Effector memory CD8-positive, alpha-beta T cell (primary cell): ENCODE measurements around the gene DYRK1B.
"Not testable (repeated sequence)": the region's sequence is repeated elsewhere in the genome, so short reads cannot be mapped to it uniquely, and the experiment has no call there.

ENCODE experiments used
- ATAC-seq: fragments of 150-1000 bp; cut with Tn5 transposase; replicated peaks from 2 replicates; pipeline ENCODE4 v1.10.0; 2021; ENCODE audit warnings: mild to moderate bottlenecking, moderate library complexity
- DNase-seq, 3 experiments: peaks; one replicate each; pipeline ENCODE4 v3.0.0; 2021
- H3K27ac Mint-ChIP-seq, 2 donors: one replicate each; pipeline ENCODE4 v1.8.0; 2022; ENCODE audit warnings: mild to moderate bottlenecking in 2 of 2, mixed read lengths in 2 of 2, moderate library complexity in 2 of 2
- H3K27me3 Mint-ChIP-seq, 2 donors: one replicate each; pipeline ENCODE4 v1.8.0; 2022; ENCODE audit warnings: mixed read lengths in 2 of 2
- H3K36me3 Mint-ChIP-seq: one replicate; pipeline ENCODE4 v1.8.0; 2022; ENCODE audit warnings: mild to moderate bottlenecking, moderate library complexity, mixed read lengths; ENCODE audit not compliant: insufficient read depth
- H3K4me1 Mint-ChIP-seq, 2 donors: one replicate each; pipeline ENCODE4 v1.8.0; 2022; ENCODE audit warnings: low read depth in 2 of 2, mixed read lengths in 2 of 2
- H3K4me3 Mint-ChIP-seq, 2 donors: one replicate each; pipeline ENCODE4 v1.8.0; 2022; ENCODE audit warnings: mild to moderate bottlenecking in 2 of 2, mixed read lengths in 2 of 2, moderate library complexity in 2 of 2
- H3K9me3 Mint-ChIP-seq, 2 donors: one replicate each; pipeline ENCODE4 v1.8.0; 2022; ENCODE audit warnings: mixed read lengths in 2 of 2

The DYRK1B gene

DNA sequence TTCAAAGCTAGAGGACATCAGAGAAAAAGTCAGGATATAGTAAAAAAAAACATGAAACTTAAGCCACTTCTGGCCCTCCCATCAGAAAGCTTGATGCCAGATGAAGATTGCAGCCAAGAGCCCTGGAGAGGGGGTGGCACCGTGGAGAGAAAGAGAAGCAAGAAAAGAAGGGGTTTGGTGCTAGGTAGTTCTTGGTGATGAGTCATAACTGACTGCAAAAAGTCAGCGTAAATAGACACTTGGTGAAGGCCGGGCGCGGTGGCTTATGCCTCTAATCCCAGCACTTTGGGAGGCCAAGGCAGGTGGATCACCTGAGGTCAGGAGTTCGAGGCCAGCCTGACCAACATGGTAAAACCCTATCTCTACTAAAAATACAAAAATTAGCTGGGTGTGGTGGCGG, 25.3 kb downstream of the DYRK1B start:
- H3K27ac Mint-ChIP-seq, DNase-seq, H3K9me3 Mint-ChIP-seq, H3K4me1 Mint-ChIP-seq, H3K4me3 Mint-ChIP-seq, H3K36me3 Mint-ChIP-seq, ATAC-seq: not testable (repeated sequence)
- H3K27me3 Mint-ChIP-seq, result peaks cover 6 to 18% of the 10 kb centered on the region in 2 donors

DNA sequence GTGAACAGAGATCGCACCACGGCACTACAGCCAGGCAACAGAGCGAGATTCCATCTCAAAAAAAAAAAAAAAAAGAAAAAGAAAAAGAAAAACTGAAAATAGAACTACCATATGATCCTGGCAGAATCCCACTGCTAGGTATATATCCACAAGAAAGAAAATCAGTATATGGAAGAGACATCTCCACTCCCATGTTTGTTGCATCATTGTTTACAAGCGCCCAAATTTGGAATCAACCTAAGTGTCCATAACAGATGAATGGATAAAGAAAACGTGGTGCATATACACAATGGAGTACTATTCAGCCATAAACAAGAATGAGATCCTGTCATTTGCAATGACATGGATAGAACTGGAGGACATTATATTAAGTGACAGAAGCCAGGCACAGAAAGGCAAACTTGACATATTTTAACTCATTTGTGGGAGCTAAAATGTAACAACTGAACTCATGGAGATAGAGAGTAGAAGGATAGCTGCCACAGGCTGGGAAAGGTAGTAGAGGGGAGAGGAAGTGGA, 26.1 kb downstream of the DYRK1B start:
- H3K27me3 Mint-ChIP-seq, result peaks cover 8 to 24% of the 10 kb centered on the region in 2 donors
- H3K9me3 Mint-ChIP-seq, result no peaks in the 10 kb centered on the region
- no peaks in the 10 kb centered on the region for H3K4me1 Mint-ChIP-seq
- no peak for DNase-seq
- no peaks in the 10 kb centered on the region for H3K36me3 Mint-ChIP-seq
- H3K4me3 Mint-ChIP-seq, result no peak overlapping the region
- no peak for ATAC-seq
- no peak overlapping the region for H3K27ac Mint-ChIP-seq

DNA sequence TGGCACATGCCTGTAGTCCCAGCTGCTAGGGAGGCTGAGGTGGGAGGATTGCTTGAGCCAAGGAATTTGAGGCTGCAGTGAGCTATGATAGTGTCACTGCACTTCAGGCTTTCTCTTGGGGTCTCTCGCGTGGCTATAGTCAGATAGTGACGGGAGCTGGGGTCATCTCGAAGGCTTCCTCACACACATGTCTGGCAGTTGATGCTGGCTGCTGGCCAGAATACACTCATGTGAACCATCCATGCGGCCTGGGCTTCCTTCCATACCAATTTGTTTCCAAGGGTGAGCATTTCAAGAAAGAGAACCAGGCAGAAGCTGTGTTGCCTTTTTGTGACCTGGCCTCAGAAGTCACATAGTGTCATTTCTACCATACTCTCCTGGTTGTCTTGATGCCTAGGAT, 28.9 kb downstream of the DYRK1B start:
- H3K4me3 Mint-ChIP-seq, result no peak overlapping the region
- no peaks in the 10 kb centered on the region for H3K4me1 Mint-ChIP-seq
- no peaks in the 10 kb centered on the region for H3K36me3 Mint-ChIP-seq
- no peak overlapping the region for H3K27ac Mint-ChIP-seq
- H3K9me3 Mint-ChIP-seq, result no peaks in the 10 kb centered on the region
- no peak for DNase-seq
- no peak for ATAC-seq
- H3K27me3 Mint-ChIP-seq, result peaks cover 12 to 42% of the 10 kb centered on the region in 2 donors

DNA sequence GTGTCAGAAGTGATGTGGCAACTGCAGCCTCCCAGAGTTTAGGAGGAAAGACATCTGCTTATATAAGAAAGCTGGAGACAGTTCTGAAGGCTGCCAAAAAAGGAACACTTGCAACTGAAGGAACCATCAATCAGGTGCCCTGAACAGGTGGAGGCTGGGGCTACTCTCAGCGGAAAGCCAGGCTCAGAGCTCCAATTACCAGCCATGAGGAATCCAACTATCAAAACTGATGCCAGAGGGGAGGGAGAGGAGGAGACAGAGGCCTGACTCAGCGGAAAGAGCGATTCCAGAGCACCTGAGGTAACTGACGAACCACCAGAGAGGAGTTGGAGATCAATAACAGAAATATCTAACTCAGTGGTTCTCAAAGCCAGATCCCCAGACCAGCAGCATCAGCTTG, 31.0 kb downstream of the DYRK1B start:
- Mint-ChIP-seq H3K4me1 (no peaks in the 10 kb centered on the region), H3K9me3 (no peaks in the 10 kb centered on the region), H3K4me3 (no peak overlapping the region), H3K36me3 (no peaks in the 10 kb centered on the region), H3K27ac (no peak overlapping the region), H3K27me3 (peaks cover 12 to 42% of the 10 kb centered on the region in 2 donors)
- DNase-seq, result no peak
- ATAC-seq, result no peak

DNA sequence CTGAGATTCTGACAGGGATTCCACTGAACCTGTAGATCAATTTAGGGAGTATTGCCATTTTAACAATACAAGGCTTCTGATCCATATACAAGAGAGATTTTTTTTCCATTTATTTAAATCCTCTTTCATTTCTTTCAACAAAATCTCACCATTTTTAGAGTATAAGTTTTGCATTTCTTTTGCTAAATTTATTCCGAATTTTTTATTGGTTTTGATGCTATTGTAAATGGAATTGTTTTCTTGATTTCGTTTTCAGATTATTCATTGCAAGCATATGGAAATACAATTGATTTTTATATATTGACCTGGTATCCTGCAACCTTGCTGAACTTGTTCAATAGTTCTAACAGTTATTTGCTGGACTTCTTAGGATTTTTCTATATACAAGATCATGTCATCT, 36.9 kb downstream of the DYRK1B start:
- Mint-ChIP-seq H3K4me1 (peaks cover 5% of the 10 kb centered on the region in 2 donors), H3K4me3 (no peak overlapping the region), H3K27ac (no peak overlapping the region), H3K27me3 (peaks cover 0 to 17% of the 10 kb centered on the region in 2 donors), H3K36me3 (no peaks in the 10 kb centered on the region), H3K9me3 (no peaks in the 10 kb centered on the region)
- ATAC-seq (no peak), DNase-seq (no peak)

DNA sequence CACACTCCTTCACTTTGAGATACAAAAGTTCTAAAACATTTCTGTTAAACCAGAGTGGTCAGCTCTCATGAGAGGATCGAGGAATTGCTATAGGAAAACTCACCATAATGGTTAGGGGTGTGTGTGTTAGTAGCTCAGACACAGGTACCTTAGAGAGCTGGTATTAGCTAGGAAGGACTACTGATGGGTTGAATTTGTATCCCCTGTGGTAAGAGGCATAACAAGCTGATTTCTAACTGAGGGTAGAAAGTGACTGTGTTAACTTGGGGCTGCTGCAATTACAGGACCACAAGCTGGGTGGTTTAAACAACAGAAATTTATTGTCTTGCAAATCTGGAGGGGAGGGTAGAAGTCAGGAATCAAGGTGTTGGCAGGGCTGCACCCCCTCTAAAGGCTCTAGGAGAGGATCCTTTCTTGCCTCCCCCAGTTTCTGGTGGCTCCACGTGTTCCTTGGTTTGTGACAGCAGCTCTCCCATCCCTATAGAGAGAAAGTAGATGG, 37.9 kb downstream of the DYRK1B start:
- Mint-ChIP-seq H3K9me3 (no peaks in the 10 kb centered on the region), H3K4me3 (no peak overlapping the region), H3K27ac (no peak overlapping the region), H3K4me1 (peaks cover 5% of the 10 kb centered on the region in 2 donors), H3K36me3 (no peaks in the 10 kb centered on the region), H3K27me3 (peaks cover 0 to 13% of the 10 kb centered on the region in 2 donors)
- DNase-seq, result no peak
- no peak for ATAC-seq

DNA sequence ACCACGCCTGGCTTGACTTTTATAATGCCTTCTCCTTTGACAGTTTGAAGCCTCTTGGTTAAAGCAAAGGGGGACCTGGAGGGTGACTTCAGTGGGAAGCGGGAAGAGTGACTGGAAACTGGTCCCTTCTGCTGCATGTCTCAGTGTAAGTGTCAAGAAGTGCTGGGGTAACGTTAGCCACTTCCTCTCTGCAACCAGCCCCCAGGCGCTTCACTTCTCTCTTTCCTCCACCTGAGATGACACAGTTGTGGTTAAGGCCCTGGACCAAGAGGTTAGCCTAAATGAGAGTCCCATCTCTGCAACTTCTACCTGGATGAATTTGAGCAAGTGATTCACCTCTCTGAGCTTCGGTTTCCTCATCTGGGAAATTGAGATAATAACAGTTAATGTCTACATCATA, 39.0 kb downstream of the DYRK1B start:
- Mint-ChIP-seq H3K36me3 (no peaks in the 10 kb centered on the region), H3K4me1 (peaks cover 5% of the 10 kb centered on the region in 2 donors), H3K9me3 (no peaks in the 10 kb centered on the region), H3K27me3 (peaks cover 0 to 7% of the 10 kb centered on the region in 2 donors), H3K27ac (peak overlapping the region in 1 of 2 donors; percentile 44), H3K4me3 (peak overlapping the region in 1 of 2 donors; percentile 21)
- ATAC-seq (no peak), DNase-seq (no peak)

DNA sequence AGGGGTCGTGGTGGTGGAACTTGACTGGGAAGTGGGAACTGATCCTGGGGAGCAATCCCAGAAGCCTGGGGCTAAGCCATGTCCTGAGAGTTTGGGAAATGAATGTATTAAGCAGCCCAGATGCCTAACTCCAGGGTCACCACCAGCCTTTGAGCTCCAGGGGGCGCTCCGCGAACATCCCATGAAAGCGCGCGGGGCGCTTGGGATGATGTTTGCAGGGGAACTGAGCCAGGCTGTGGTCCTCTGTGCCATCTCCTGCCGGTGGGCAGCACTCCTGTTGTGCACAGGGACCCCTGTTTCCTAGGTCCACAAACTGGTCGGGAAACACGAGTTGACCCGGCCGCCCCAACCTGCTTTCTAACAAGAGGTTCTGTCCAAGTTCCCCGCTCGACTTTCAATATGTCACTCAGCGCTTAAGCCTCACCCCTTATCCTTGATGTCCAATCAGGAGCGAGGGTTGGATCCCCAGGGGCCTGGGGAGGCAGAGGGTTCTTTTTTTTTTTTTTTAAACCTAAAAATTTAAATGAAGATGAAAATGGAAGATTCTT, 40.9 kb downstream of the DYRK1B start:
- ATAC-seq (peak; percentile 93), DNase-seq (peak; percentile 62 to 77 (median 66))
- peaks cover 5 to 7% of the 10 kb centered on the region in 2 donors for H3K27me3 Mint-ChIP-seq
- H3K4me3 Mint-ChIP-seq, result peak overlapping the region; percentile 72 to 79
- H3K36me3 Mint-ChIP-seq, result no peaks in the 10 kb centered on the region
- H3K9me3 Mint-ChIP-seq, result peaks cover 0 to 3% of the 10 kb centered on the region in 2 donors
- peaks cover 5% of the 10 kb centered on the region in 2 donors for H3K4me1 Mint-ChIP-seq
- no peak overlapping the region for H3K27ac Mint-ChIP-seq

DNA sequence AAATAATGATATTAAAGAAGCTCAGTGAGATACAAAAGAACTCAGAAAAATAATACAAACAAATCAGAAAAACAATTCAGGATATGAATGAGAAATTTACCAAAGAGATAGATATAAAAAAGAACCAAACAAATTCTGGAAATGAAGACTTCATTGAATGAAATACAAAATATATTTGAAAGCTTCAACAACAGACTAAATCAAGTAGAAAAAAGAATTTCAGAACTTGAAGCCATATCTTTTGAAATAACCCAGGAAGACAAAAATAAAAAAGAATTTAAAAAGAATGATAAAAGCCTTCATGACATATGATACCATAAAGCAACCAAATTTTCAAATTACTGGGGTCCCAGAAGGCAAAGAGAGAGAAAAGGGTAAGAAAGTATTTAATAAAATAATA, 45.7 kb downstream of the DYRK1B start:
- ATAC-seq, result no peak
- peaks cover 0 to 8% of the 10 kb centered on the region in 2 donors for H3K9me3 Mint-ChIP-seq
- H3K27me3 Mint-ChIP-seq, result peaks cover 34% of the 10 kb centered on the region in 2 donors
- DNase-seq, result no peak
- peaks cover 4% of the 10 kb centered on the region for H3K36me3 Mint-ChIP-seq
- no peaks in the 10 kb centered on the region for H3K4me1 Mint-ChIP-seq
- no peak overlapping the region for H3K4me3 Mint-ChIP-seq
- H3K27ac Mint-ChIP-seq, result no peak overlapping the region

DNA sequence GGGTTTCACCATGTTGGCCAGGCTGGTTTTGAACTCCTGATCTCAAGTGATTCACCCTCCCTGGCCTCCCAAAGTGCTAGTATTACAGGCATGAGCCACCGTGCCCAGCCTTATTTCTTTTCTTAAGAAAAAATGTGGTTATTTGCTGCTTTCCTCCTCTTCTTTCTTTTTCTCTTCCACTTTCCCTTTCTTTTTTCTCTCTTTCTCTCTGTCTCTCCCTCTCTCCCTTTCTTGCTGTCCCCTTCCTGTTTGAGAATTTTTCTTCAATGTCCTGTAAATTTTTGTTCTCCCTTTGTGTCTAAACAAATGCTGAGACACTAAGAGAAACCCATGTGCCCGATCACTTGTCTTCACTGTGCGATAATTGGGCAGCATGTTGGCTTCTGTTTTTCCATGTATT, 53.1 kb downstream of the DYRK1B start:
- H3K36me3 Mint-ChIP-seq, result no peaks in the 10 kb centered on the region
- H3K4me3 Mint-ChIP-seq, result no peak overlapping the region

DNA sequence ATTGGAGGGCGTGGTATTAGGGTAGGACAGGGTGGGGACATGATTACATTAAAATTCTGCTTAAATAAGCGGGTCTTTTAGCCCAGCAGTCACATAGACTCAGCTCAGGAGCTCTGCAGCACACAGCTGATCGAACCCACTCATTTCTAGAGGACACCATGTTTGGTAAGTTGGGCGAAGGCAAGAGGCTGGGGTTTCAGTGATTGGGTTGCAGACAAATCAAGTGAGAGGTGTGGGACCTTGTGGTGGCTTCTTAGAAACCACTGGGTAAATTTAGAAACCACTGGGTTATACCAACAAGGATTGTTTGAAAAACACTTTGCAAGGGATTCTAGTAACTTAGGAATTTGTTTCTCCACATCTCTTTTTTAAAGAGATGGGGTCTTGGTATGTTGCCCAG, 55.2 kb downstream of the DYRK1B start, which contains the start of gene LEUTX:
LEUTX (plus strand) TSS at position 92 of the 400 bp plus-strand sequence; CDS start at position 159, 67 bp downstream.
- Mint-ChIP-seq H3K36me3 (no peaks in the 10 kb centered on the region), H3K4me3 (no peak within 1 kb of the TSS), H3K9me3 (no peaks in the 10 kb centered on the region), H3K4me1 (no peaks in the 10 kb centered on the region), H3K27me3 (peaks cover 41 to 49% of the 10 kb centered on the region in 2 donors), H3K27ac (no peak within 1 kb of the TSS)
- no peak for DNase-seq
- ATAC-seq, result no peak

More for the DNA sequence above, 53.1 kb downstream of the DYRK1B start:
- DNase-seq (no peak), ATAC-seq (no peak)
- H3K27me3 Mint-ChIP-seq, result peaks cover 57 to 64% of the 10 kb centered on the region in 2 donors
- H3K27ac Mint-ChIP-seq, result no peak overlapping the region
- H3K9me3 Mint-ChIP-seq, result no peaks in the 10 kb centered on the region
- H3K4me1 Mint-ChIP-seq, result no peaks in the 10 kb centered on the region
